H1 (cell line): ENCODE measurements around the gene PTBP3. TPM values are rescaled to one million over a fixed set of nuclear protein-coding genes. Genes with fewer than 3 reads are reported as not detected.

ENCODE experiments used
- CTCF ChIA-PET: fragments of 300-600 bp; sonication (Branson Sonifier 250); formaldehyde crosslinking; loops from one replicate; lab custom pipeline; 2021; ENCODE audit not compliant: partially characterized antibody; lab: Charles Lee
- POLR2A ChIA-PET: fragments of 300-600 bp; sonication (Branson Sonifier 250); formaldehyde crosslinking; loops from one replicate; lab custom pipeline; 2021; ENCODE audit warnings: inconsistent platforms; ENCODE audit not compliant: partially characterized antibody; lab: Charles Lee
- DNase-seq, 2 experiments: peaks; one replicate each; pipeline versions ENCODE4 v3.0.0 to v3.0.0-alpha.2; 2010 to 2022; ENCODE audit warnings: low spot score in 2 of 2, low read depth in 1 of 2, mixed read lengths in 1 of 2
- FAIRE-seq: peaks from 2 replicates; lab custom pipeline; 2011; peaks lifted over from hg19 to GRCh38; lab: Jason Lieb, UNC
- H2AFZ ChIP-seq: 2 replicates; pipeline ENCODE4 v1.8.1; 2012; ENCODE audit warnings: low read length, inconsistent platforms
- H2AK5ac ChIP-seq: 2 replicates; pipeline ENCODE4 v1.6.1; 2013; ENCODE audit warnings: low read depth, low read length
- H2BK120ac ChIP-seq: replicated peaks from 2 replicates; pipeline ENCODE3; 2013; ENCODE audit warnings: low read depth, low read length, inconsistent platforms
- H2BK12ac ChIP-seq: 2 replicates; pipeline ENCODE4 v1.6.1; 2013; ENCODE audit warnings: low read depth, low read length
- H2BK15ac ChIP-seq: 2 replicates; pipeline ENCODE4 v1.6.1; 2013; ENCODE audit warnings: low read length
- H2BK20ac ChIP-seq: 2 replicates; pipeline ENCODE4 v1.6.1; 2013; ENCODE audit warnings: low read length
- H2BK5ac ChIP-seq: 2 replicates; pipeline ENCODE4 v1.6.1; 2013; ENCODE audit warnings: low read depth, low read length
- H3K14ac ChIP-seq: 2 replicates; pipeline ENCODE4 v1.6.1; 2013; ENCODE audit warnings: inconsistent platforms; ENCODE audit not compliant: insufficient read length
- H3K18ac ChIP-seq: 2 replicates; pipeline ENCODE4 v1.6.1; 2013; ENCODE audit warnings: low read length; ENCODE audit errors: extremely low read depth
- H3K23ac ChIP-seq: 2 replicates; pipeline ENCODE4 v1.6.1; 2013; ENCODE audit warnings: inconsistent platforms; ENCODE audit not compliant: insufficient read length
- H3K23me2 ChIP-seq: 2 replicates; pipeline ENCODE4 v1.6.1; 2013; ENCODE audit warnings: low read depth, low read length
- H3K27ac ChIP-seq: 2 replicates; pipeline ENCODE4 v1.6.1; 2011; ENCODE audit warnings: low read depth, low read length, inconsistent platforms
- H3K27me3 ChIP-seq, 4 experiments: replicated peaks in 1 of 4; 1 replicate in 1 of 4; 2 replicates in 3 of 4; pipeline versions ENCODE4 v1.6.1 to v1.8.1; 2011 to 2013; ENCODE audit warnings: low read length in 3 of 4, mild to moderate bottlenecking in 3 of 4, inconsistent platforms in 2 of 4, mixed read lengths in 2 of 4, moderate library complexity in 1 of 4; ENCODE audit not compliant: control insufficient read depth in 3 of 4, insufficient read depth in 3 of 4; ENCODE audit errors: extremely low read depth in 1 of 4
- H3K36me3 ChIP-seq, 4 experiments: 2 replicates each; pipeline versions ENCODE4 v1.6.1 to v1.8.1; 2011 to 2013; ENCODE audit warnings: mild to moderate bottlenecking in 4 of 4, low read length in 3 of 4, moderate library complexity in 2 of 4, control low read depth in 1 of 4, inconsistent platforms in 1 of 4; ENCODE audit not compliant: insufficient read depth in 4 of 4, control insufficient read depth in 2 of 4
- H3K4ac ChIP-seq: replicated peaks from 2 replicates; pipeline ENCODE3; 2013; ENCODE audit warnings: low read length, low read depth, mixed read lengths, inconsistent platforms; ENCODE audit not compliant: insufficient read length
- H3K4me1 ChIP-seq, 4 experiments: replicated peaks in 1 of 4; 1 replicate in 1 of 4; 2 replicates in 3 of 4; pipeline versions ENCODE4 v1.6.1 to v1.8.1; 2011 to 2013; ENCODE audit warnings: low read length in 3 of 4, inconsistent platforms in 2 of 4, mixed read lengths in 1 of 4; ENCODE audit not compliant: insufficient read depth in 4 of 4, control insufficient read depth in 3 of 4
- H3K4me2 ChIP-seq, 2 experiments: 2 replicates each; pipeline versions ENCODE4 v1.6.1 to v1.8.1; 2011 to 2013; ENCODE audit warnings: low read depth in 2 of 2, low read length in 2 of 2, control low read depth in 1 of 2, inconsistent platforms in 1 of 2, mild to moderate bottlenecking in 1 of 2; ENCODE audit not compliant: insufficient read depth in 1 of 2
- H3K4me3 ChIP-seq, 4 experiments: fragments of 200-600, 300-600 bp in 1 of 4; sonication (generic), shearing (Covaris generic), sonication (Bioruptor Twin) in 1 of 4; 2 replicates each; pipeline versions ENCODE4 v1.5.1 to v1.8.1; 2011 to 2016; ENCODE audit warnings: low read length in 4 of 4, low read depth in 3 of 4, control low read depth in 2 of 4, inconsistent platforms in 2 of 4, mild to moderate bottlenecking in 2 of 4, mixed read lengths in 1 of 4, moderate library complexity in 1 of 4; ENCODE audit not compliant: insufficient read depth in 2 of 4; ENCODE audit errors: extremely low read depth in 1 of 4
- H3K56ac ChIP-seq: replicated peaks from 2 replicates; pipeline ENCODE3; 2013; ENCODE audit warnings: low read depth, mild to moderate bottlenecking, mixed read lengths, low read length, inconsistent platforms; ENCODE audit not compliant: insufficient read length
- H3K79me1 ChIP-seq: 2 replicates; pipeline ENCODE4 v1.6.1; 2013; ENCODE audit warnings: low read depth, low read length, control low read depth
- H3K79me2 ChIP-seq, 2 experiments: 2 replicates each; pipeline versions ENCODE4 v1.6.1 to v1.8.1; 2012 to 2013; ENCODE audit warnings: low read length in 2 of 2, mild to moderate bottlenecking in 2 of 2, inconsistent platforms in 1 of 2; ENCODE audit not compliant: insufficient read depth in 2 of 2, control insufficient read depth in 1 of 2
- H3K9ac ChIP-seq, 4 experiments: replicated peaks in 1 of 4; 1 replicate in 1 of 4; 2 replicates in 3 of 4; pipeline versions ENCODE4 v1.6.1 to v1.8.1; 2011 to 2013; ENCODE audit warnings: low read depth in 3 of 4, low read length in 3 of 4, control low read depth in 2 of 4, mild to moderate bottlenecking in 2 of 4, moderate library complexity in 2 of 4, inconsistent platforms in 1 of 4; ENCODE audit errors: extremely low read depth in 1 of 4
- H3K9me3 ChIP-seq, 2 experiments: 2 replicates each; pipeline versions ENCODE4 v1.6.1 to v1.8.1; 2012 to 2013; ENCODE audit warnings: mild to moderate bottlenecking in 2 of 2, moderate library complexity in 2 of 2, control low read depth in 1 of 2, inconsistent platforms in 1 of 2, low read depth in 1 of 2, low read length in 1 of 2, mixed read lengths in 1 of 2; ENCODE audit not compliant: insufficient read depth in 2 of 2
- H4K20me1 ChIP-seq, 2 experiments: replicated peaks in 1 of 2; 2 replicates each; pipeline versions ENCODE3 to v1.8.1; 2011 to 2013; ENCODE audit warnings: inconsistent platforms in 2 of 2, low read length in 2 of 2, mild to moderate bottlenecking in 1 of 2; ENCODE audit not compliant: insufficient read depth in 2 of 2, control insufficient read depth in 1 of 2
- H4K5ac ChIP-seq: 2 replicates; pipeline ENCODE4 v1.6.1; 2013; ENCODE audit warnings: low read length, low read depth, mixed read lengths, inconsistent platforms; ENCODE audit not compliant: insufficient read length
- H4K8ac ChIP-seq: 2 replicates; pipeline ENCODE4 v1.8.0; 2013; ENCODE audit warnings: mild to moderate bottlenecking, moderate library complexity, low read length, inconsistent platforms; ENCODE audit not compliant: insufficient read depth; ENCODE audit errors: extremely low read depth
- H4K91ac ChIP-seq: replicated peaks from 2 replicates; pipeline ENCODE3; 2013; ENCODE audit warnings: low read length, mixed read lengths, inconsistent platforms; ENCODE audit not compliant: insufficient read length
- BACH1 ChIP-seq: IDR thresholded peaks from 2 replicates; pipeline ENCODE4 v1.6.1; 2012; ENCODE audit warnings: low read length, improper control_type of control experiment
- CHD2 ChIP-seq: IDR thresholded peaks from 2 replicates; pipeline ENCODE4 v1.6.1; 2012; ENCODE audit warnings: low read length, improper control_type of control experiment
- EGR1 ChIP-seq: IDR thresholded peaks from 2 replicates; pipeline ENCODE4 v1.6.1; 2011; ENCODE audit warnings: low read depth, low read length, borderline replicate concordance
- JUN ChIP-seq: IDR thresholded peaks from 2 replicates; pipeline ENCODE4 v1.6.1; 2011; ENCODE audit warnings: low read depth, mild to moderate bottlenecking, improper control_type of control experiment, low read length
- RFX5 ChIP-seq: IDR thresholded peaks from 2 replicates; pipeline ENCODE4 v1.6.1; 2011; ENCODE audit warnings: low read depth, low read length, improper control_type of control experiment, borderline replicate concordance
- TBP ChIP-seq: IDR thresholded peaks from 2 replicates; pipeline ENCODE4 v1.6.1; 2011; ENCODE audit warnings: low read depth, low read length, improper control_type of control experiment
- WGBS, 2 experiments: shearing (Covaris generic) in 1 of 2; methylation state at CpG; one replicate each; pipeline versions ENCODE4 v1.1.6 to v1.1.7; 2013 to 2015; ENCODE audit warnings: low lambda C conversion rate in 2 of 2, mixed read lengths in 2 of 2, inconsistent platforms in 1 of 2, low coverage in 1 of 2, missing lambda C conversion rate in 1 of 2; ENCODE audit not compliant: insufficient replicate concordance in 2 of 2, insufficient coverage in 1 of 2, insufficient read length in 1 of 2; ENCODE audit errors: extremely low coverage in 1 of 2, missing lambda C conversion rate in 1 of 2; 5-methylcytosine and 5-hydroxymethylcytosine counted together
- polyA plus RNA-seq, 7 experiments: library from polyadenylated mRNA; depleted of rRNA in 3 of 7; stranded (reverse) in 5 of 7; unstranded in 2 of 7; fragments of >200 nt in 5 of 7; fragments of 200-250 nt in 2 of 7; gene quantifications; 1 replicate in 5 of 7; 2 replicates in 1 of 7; 4 replicates in 1 of 7; pipeline versions ENCODE4 v1.2.1 to v1.2.3, GENCODE V29; 2011 to 2013; ENCODE audit warnings: missing spikeins in 2 of 7, mixed read lengths in 2 of 7
- total RNA-seq: library from RNA; stranded (reverse); fragmentation: NEBNext Ultra II Directional; extraction: Animal tissue kit (Norgen Biotek cat#: 25700); gene quantifications from 2 replicates; pipeline ENCODE4 v1.2.1, GENCODE V29; 2021

Gene PTBP3
- total and polyA plus RNA-seq, 2 of the 8 experiments (the other 6 are each of a cell fraction or from before 2014, with no cell fraction given) = 51.0 to 124 TPM

DNA sequence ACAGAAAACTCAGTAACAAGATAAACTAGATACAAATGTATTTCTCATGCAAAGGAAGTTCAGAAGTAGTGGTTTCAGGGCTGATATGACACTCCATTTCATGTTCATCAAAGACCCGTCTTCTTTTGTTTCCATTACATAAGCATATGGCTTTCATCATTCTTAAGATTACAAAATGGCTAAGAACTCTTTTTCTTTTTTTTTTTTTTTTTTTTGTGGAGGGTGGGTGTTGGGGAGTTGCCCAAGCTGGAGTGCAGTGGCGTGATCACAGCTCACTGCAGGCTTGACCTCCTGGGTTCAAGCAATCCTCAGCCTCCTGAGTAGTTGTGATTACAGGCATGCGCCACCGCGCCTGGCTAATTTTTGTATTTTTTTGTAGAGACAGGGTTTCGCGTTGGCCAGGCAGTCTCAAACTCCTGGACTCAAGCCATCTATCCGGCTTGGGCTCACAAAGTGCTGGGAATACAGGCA lies 22.0 kb upstream of the PTBP3 start:
- Histone ChIP-seq H3K4me2 (no peak overlapping the region), H2BK20ac (no peak overlapping the region), H2BK12ac (no peak overlapping the region), H3K4me1 (no peaks in the 10 kb centered on the region), H3K23ac (no peak overlapping the region), H3K23me2 (no peaks in the 10 kb centered on the region), H2AFZ (no peak overlapping the region), H3K79me1 (no peaks in the 10 kb centered on the region), H2BK120ac (no peak overlapping the region), H3K79me2 (no peaks in the 10 kb centered on the region), H2BK5ac (no peak overlapping the region), H3K4me3 (no peak overlapping the region), H4K5ac (no peak overlapping the region), H2BK15ac (no peak overlapping the region), H4K91ac (no peak overlapping the region), H3K18ac (no peak overlapping the region), H3K27ac (no peak overlapping the region), H3K9me3 (no peaks in the 10 kb centered on the region), H3K9ac (no peak overlapping the region), H3K14ac (no peak overlapping the region), H2AK5ac (no peak overlapping the region), H3K27me3 (no peaks in the 10 kb centered on the region; a peak in 1 of 7 replicates), H4K20me1 (no peaks in the 10 kb centered on the region), H3K56ac (no peak overlapping the region), H3K4ac (no peak overlapping the region), H4K8ac (no peak overlapping the region), H3K36me3 (no peaks in the 10 kb centered on the region)
- ChIA-PET CTCF (interaction anchor here (0.6 to 1.7 kb wide), 6 partner anchors 10 to 267 kb away, joined by 3 to 6 read pairs (median 5); no protein-coding TSS in a partner anchor), POLR2A (interaction anchor here (0.6 kb wide), 1 partner anchor 114 kb away, joined by 3 read pairs; no protein-coding TSS in a partner anchor)
- TF ChIP-seq CHD2 (no peak), TBP (no peak), JUN (no peak), EGR1 (no peak), BACH1 (no peak), RFX5 (no peak)
- DNase-seq (no peak), FAIRE-seq (no peak)
- WGBS, 2 experiments = 89% methylated on average over 7 of the region's 8 CpGs; no CpG with 5 or more reads in 1 of the 2 experiments
